ENCODE data around the gene SEMA3F.

DNA sequence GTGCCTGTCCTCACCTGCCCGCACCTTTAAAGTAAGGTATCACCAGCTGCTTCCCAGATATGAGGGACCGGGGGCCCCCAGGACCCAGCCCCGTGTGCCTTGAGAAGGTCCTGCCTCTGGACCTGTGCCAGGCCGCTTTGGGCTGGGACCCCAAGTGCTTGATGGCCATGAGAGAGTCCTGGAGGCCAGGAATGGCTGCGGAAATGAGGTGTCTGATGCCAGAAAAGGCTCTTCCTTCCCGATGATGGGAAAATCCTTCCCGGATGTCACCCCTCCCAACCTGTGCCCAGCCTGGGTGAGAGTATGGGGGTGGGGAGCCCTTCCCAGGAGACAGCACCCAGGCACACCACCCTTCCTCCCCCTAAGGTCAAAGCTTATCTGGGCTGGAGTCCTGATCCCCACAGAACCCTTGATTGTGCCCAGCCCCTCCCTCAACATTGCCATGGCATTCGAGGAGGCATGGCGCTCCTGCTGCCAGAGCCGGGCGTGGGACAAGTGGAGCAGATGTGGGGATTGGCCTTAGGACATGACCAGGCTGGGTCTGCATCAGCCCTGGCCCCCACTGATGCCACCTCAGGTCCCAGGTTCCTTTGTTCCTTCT, 14.2 kb downstream of the SEMA3F start:
- TF ChIP-seq MXI1 (IDR thresholded peaks at IDR 0.05; ENCODE audit: borderline replicate concordance, low read depth, low read length) (no peak), NFE2L2 (IDR thresholded peaks at IDR 0.05; ENCODE audit: low read depth, low read length) (no peak)
- TF ChIP-seq, protein P1, sequence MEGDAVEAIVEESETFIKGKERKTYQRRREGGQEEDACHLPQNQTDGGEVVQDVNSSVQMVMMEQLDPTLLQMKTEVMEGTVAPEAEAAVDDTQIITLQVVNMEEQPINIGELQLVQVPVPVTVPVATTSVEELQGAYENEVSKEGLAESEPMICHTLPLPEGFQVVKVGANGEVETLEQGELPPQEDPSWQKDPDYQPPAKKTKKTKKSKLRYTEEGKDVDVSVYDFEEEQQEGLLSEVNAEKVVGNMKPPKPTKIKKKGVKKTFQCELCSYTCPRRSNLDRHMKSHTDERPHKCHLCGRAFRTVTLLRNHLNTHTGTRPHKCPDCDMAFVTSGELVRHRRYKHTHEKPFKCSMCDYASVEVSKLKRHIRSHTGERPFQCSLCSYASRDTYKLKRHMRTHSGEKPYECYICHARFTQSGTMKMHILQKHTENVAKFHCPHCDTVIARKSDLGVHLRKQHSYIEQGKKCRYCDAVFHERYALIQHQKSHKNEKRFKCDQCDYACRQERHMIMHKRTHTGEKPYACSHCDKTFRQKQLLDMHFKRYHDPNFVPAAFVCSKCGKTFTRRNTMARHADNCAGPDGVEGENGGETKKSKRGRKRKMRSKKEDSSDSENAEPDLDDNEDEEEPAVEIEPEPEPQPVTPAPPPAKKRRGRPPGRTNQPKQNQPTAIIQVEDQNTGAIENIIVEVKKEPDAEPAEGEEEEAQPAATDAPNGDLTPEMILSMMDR (conservative IDR thresholded peaks at IDR 0.05; ENCODE audit: low read depth, low read length), result no peak
- TF ChIP-seq, protein P2, sequence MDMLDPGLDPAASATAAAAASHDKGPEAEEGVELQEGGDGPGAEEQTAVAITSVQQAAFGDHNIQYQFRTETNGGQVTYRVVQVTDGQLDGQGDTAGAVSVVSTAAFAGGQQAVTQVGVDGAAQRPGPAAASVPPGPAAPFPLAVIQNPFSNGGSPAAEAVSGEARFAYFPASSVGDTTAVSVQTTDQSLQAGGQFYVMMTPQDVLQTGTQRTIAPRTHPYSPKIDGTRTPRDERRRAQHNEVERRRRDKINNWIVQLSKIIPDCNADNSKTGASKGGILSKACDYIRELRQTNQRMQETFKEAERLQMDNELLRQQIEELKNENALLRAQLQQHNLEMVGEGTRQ (IDR thresholded peaks at IDR 0.05; ENCODE audit: low read depth, low read length), result no peak
